Globus pallidus (tissue), 1 donor: Measurements from ENCODE around the gene LLGL1.

Experiments
- DNase-seq: peaks from one replicate; pipeline ENCODE4 v3.0.0-alpha.2; 2015; ENCODE audit warnings: low spot score

The LLGL1 gene

GRCh38 chr17:18229771-18230170 lies 4.3 kb downstream of the LLGL1 start:
- DNase-seq: no peak

- peak; percentile 94 for DNase-seq
Observed at GRCh38 chr17:18230288-18231141, 5.1 kb downstream of the LLGL1 start.

- DNase-seq: peak; percentile 43
Observed at GRCh38 chr17:18231164-18231563, 5.7 kb downstream of the LLGL1 start.

GRCh38 chr17:18233803-18234518 lies 8.5 kb downstream of the LLGL1 start:
- no peak for DNase-seq

- no peak for DNase-seq
Observed at GRCh38 chr17:18234853-18235380, 9.5 kb downstream of the LLGL1 start.

- DNase-seq: no peak
Observed at GRCh38 chr17:18235743-18236256, 10.4 kb downstream of the LLGL1 start.

GRCh38 chr17:18236494-18236893 lies 11.1 kb downstream of the LLGL1 start:
- DNase-seq: no peak

GRCh38 chr17:18237461-18237860 lies 12.0 kb downstream of the LLGL1 start:
- no peak for DNase-seq

GRCh38 chr17:18238299-18238698 lies 12.9 kb downstream of the LLGL1 start:
- no peak for DNase-seq

GRCh38 chr17:18240449-18240848 lies 15.0 kb downstream of the LLGL1 start:
- no peak for DNase-seq

- no peak for DNase-seq
Observed at GRCh38 chr17:18241229-18241871, 15.9 kb downstream of the LLGL1 start.

GRCh38 chr17:18245038-18245776 lies 19.8 kb downstream of the LLGL1 start:
- no peak for DNase-seq

GRCh38 chr17:18246109-18246725 lies 20.8 kb downstream of the LLGL1 start:
- no peak for DNase-seq

- no peak for DNase-seq
Observed at GRCh38 chr17:18246880-18247612, 21.6 kb downstream of the LLGL1 start.

GRCh38 chr17:18247613-18248001 lies 22.2 kb downstream of the LLGL1 start:
- peak; percentile 72 for DNase-seq

- peak; percentile 76 for DNase-seq
Observed at GRCh38 chr17:18248300-18248731, 22.9 kb downstream of the LLGL1 start.

- DNase-seq: no peak
Observed at GRCh38 chr17:18248811-18249210, 23.4 kb downstream of the LLGL1 start.

GRCh38 chr17:18250259-18250658 lies 24.8 kb downstream of the LLGL1 start:
- no peak for DNase-seq

- DNase-seq: no peak
Observed at GRCh38 chr17:18250708-18251107, 25.3 kb downstream of the LLGL1 start.

- DNase-seq: no peak
Observed at GRCh38 chr17:18251204-18251603, 25.8 kb downstream of the LLGL1 start.
